GM18861 (cell line): Measurements from ENCODE around the gene MACROD2.
"Not testable (repeated sequence)": the region's sequence is repeated elsewhere in the genome, so short reads cannot be mapped to it uniquely, and the experiment has no call there.

Experiments
- ATAC-seq: cut with Tn5 transposase; IDR thresholded peaks from one replicate; pipeline ENCODE4 v1.9.1; 2021; ENCODE audit not compliant: unreplicated experiment

Gene MACROD2

DNA sequence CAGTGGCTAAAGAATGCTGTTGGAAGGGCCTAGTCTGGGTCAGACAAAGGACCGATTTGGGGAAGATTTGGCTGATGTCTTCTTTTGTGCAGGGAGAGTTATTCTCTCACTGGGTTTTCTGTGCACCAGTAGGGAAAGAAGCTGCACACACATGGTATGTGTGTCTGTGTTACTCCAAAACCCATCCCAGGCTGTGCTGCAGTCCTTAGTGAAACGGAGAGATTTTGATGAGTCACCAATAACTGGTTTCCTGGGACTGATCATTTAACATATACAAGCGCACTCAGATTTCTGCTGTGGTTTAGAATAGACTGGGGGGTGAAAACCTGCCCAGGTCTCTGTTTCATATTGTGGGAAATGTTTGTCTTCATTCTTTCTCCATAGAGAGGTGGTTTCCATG is 1528.1 kb downstream of the MACROD2 start:
- ATAC-seq = no peak

DNA sequence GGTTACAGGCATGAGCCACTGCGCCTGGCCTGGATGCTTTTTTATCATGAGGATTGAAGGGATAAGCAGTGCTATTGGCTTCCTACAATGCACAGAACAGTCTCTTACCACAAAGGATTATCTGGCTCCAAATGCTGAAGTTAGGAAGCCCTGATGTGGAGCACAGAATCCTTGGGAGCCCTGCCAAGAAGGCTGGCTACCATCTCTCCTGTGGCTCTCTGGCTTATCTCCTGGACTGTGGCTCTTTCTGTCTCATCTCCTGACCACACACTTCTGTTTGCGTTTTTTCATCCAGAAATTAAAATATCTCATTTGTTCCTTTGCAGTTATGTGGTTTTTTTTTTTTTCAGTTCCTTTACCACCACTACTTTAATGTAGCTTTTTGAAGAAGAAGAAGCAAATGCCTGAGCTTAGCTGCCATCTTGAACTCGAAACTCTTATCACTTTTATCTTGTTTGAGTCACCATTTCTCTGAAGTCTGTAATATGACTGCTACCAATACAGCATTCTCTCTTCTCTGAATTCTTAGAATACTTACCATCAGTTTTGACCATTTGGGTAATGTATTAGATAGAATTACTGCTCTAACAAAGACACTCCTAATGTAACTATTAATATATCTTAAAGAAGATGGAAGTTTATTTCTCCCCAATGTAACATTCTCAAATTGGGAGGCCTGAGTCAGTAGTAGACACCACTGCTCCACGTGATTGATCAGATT is 1533.2 kb downstream of the MACROD2 start:
- ATAC-seq = no peak

DNA sequence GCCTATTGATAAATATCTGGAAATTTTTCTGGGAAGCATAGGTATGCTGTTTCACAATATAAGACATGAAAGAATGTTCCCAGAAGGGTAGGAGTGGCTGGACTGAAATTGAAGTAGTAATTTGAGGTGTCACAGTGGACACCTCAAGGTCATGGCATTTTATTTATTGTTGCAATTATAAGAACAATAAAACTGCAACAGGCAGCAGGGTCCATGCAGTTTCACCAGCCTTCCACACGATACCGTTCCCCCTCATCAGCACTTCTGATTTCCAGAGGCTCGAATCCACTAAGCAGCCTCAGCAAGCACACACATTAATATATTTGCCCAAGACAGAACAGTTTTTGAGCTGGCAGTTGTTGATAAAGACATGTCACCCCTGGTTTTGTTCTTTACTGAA is 1540.5 kb downstream of the MACROD2 start:
- ATAC-seq = no peak

DNA sequence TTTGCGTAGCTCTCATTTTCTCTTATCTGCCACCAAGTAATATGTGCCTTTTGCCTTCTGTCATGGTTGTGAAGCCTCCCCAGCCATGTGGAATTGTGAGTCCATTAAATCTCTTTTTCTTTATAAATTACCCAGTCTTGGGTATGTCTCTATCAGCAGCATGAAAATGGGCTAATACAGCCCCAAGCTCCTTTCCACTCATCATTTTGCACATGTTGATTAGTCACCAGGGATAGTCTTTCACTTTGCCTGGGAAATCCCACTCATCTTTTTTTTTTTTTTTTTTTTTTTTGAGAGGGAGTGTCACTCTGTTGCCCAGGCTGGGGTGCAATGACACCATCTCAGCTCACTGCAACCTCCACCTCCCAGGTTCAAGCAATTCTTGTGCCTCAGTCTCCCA is 1541.9 kb downstream of the MACROD2 start:
- ATAC-seq = not testable (repeated sequence)

DNA sequence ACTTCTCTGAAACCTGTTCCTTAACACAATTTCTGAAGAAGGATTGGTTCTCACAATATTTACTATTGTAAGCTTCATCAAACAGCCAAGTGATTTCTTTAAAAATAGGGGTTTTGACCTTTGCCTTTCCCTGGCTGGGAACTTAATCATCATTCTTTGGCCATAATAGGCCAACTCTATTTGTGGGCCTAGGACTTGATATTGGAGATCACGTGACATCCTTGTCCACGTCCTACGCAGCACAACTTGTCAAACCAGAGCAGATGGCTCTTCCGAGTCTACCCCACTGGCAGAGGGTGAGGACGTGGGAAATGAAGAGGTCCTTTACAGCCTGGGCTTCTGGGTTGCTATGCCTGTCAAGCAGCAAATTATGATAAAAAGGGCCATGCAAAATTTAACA is 1547.3 kb downstream of the MACROD2 start:
- ATAC-seq = no peak

DNA sequence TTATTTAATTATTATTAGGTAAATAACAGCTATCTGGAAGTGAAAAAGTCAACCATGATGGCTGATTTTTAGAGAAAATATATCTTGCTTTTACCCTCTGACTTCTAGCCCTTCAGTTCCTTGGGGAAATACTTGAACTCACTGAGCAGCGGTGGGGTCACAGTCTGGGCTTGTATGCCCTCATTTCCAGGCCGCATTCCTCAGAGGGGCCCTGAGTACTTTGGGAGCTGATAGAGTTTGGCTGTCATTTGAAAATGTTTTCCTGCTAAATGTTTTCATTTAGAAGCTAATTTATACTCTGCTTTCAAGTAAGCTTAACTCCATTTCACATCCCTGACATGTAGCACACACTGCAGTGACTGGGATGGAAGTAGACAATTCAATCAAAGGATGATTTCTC is 1549.4 kb downstream of the MACROD2 start:
- no peak for ATAC-seq

DNA sequence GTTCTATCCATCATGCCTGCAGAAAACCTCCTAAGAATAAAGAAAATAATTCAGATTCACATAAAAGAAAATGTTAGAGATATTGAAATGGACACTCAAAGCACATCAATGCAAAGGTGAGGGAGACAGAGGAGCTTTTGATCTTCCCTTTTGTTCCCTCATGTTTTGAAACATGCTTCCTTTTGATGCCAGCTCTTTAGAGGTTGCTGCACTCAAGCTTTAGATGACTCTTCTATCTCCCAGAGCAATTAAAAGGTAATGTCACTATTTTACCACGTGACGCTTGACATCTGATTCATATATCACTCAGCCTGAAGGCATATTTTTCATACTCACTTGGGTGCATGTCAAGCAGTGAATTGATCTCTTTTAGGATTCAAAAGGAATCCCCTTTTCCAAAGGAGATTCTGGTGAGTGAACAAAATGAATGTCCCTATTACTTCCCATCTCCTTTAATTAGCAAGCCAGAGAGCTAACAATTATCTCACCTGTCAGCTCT is 1551.3 kb downstream of the MACROD2 start:
- no peak for ATAC-seq

DNA sequence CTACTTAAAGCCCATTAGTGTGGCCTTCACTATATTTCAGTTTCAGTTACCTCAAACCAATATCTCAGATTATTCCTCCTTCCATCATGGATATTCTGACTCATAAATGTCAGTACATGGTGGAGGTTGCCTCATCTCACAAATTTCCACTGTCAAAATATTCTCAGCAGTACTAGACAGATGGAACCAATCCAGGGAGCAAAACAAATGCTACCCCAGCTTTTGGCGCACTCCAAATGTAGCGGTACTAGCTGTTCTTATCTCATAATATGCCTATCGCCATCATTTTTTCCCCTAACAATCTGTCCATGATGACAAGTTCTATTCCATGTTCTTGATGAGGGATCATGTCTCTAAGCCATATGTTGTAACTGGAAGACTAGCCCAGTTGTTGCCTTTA is 1551.8 kb downstream of the MACROD2 start:
- no peak for ATAC-seq

DNA sequence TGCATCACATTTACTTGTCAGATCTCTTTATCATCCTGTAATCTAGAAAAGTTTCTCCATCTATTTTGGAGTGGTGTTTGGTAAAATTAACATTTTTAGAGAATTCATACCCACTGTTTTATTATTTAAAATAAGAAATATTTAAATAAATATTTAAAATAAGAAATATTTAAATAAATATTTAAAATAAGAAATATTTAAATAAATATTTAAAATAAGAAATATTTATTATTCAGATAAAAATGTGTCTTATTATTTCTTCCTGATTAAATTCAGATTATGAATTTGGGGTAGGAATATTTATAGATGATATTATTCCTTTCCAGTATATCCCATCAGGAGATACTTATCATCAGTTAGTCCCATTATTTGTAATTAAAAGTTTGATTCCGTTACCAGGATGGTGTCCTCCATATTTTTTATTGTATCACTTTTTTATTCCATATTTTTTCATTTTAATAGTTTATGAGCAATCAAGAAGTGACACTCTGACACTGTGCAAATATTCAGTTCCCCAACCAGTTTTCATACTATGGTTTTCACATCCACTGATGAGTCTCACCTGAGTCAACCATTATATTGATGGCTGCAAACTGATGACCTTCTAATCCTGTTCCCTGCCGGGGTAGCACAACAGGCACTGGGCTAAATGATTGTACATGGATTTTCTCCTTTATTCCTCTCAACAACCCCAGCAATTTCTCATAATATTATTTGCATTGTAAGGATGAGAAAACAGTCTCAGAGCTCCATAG is 1555.0 kb downstream of the MACROD2 start:
- no peak for ATAC-seq

DNA sequence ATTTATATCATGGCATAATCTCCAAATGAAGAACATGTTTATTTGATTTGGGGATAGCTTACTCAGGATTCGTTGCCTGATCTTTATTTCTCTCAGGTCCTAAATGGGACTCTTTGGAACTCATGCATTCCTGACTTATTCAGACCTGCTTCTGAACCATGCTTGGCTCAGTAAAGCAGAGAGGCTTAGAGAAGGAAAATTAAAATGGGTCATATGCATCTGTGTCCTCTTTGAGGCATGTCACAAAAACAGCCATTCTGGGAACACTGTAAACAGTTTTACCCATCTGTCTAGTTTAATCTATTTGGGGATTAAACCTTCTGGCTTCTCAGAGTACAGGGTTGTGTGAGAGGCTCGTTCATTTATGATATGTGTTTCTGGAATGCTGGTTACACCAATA is 1560.6 kb downstream of the MACROD2 start:
- ATAC-seq = no peak

DNA sequence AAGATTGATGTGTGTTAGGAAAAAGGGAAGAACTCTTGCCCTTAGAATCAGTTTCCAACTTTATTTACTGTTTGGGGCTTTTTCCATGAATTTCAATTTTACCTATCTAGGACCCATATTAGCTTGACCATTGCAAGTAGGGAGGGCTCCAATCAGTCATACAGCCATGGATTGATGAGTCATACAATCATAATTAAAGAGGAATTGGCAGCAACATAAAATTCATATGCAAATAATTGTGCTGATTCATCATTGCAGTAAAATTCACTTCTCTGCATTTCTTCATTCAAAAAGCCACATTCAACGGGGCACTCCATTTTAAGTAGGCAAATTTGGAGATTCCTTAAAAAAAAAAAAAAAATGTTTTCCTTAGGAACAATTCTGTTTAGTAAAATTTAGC is 1561.6 kb downstream of the MACROD2 start:
- ATAC-seq = no peak

DNA sequence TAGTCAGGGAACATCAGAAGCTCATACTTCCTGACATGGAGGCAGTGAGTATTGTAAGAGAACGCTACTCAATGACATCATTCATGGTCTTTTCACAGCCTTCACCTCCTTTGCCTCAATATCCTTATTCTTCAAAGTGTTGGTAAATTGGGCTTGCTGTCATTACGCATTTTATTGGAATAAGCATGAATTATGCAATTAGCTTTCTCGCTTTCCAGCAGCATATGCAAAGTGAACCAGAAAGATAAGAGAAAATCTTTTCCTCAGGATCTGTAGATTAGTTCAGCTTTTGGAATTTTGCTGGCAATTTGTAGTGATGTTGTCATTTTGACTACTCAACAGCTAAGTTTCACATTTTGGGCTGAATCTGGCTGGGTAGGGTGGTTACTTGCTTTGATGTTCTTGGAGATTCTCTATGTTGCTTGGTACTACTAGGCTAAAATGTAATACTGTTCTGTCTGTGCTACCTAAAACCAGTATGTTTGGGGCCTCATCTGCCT is 1565.8 kb downstream of the MACROD2 start:
- ATAC-seq = no peak

DNA sequence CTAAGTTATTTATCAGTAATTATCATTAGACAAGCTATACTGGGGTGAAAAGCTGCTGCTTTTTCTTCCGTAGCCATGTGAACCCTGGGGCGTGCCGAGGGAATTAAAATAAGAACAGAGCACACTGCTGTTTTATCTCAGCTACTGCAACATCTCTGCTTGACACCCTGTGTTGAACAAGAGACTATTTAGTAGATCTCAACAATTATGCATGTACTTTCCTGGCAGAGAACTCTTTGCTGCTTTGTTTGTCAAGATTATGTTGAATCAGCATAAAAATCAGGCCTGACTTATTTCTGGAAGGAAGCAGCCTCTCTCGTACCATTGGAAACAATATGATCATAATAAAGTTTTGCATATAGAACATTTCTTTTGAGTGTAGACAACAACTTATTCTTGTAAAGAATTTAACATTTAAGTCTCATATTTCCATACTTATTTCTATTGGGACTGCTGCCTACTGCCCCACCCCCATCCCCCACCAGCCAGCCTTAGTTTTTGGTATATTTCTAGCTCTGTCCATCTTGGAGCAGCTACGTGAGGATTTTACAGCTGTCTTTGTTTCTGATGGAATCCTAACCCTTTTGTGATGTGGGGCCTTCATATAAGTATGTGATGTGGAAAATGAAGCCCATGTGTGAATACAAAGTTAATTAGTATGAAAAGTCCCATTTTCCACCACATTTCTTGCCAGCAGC is 1566.5 kb downstream of the MACROD2 start:
- ATAC-seq = no peak

DNA sequence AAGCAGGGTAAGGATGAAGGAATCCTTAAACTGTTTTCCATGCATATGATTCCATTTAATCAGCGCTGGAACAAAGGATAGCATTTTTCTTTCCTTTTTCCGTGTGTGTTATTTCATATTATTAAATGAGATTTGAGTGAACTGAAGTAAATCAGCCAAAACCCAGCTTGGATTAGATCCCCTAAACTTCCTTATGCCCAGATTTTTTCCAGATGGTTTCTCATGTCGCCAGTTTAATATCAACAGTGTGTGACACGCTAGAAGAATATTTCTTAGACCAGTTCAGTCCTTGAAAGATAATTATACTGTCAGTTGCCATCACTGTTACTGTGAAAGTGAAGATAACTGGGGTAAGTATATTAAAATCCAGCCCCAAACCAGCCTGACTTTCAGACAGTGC is 1568.5 kb downstream of the MACROD2 start:
- no peak for ATAC-seq

DNA sequence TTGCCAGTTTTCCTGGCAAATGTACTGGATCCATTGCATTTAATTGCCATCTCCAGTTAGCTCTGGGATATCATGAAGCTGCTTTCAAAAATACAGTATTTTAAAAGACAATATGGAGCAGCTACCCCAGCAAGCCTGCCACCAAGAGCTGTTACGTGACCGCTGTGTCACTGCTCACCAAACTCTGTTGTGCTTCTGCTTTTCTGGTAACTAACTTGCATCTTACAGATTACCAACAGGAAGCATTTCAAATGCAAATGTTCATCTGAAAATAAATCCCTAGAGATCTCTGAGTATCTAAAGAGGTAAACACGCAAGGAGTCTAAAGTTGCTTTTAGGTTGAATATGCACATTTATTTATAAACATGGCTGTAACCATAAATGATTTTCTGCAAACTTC is 1569.7 kb downstream of the MACROD2 start:
- peak; percentile 83 for ATAC-seq

DNA sequence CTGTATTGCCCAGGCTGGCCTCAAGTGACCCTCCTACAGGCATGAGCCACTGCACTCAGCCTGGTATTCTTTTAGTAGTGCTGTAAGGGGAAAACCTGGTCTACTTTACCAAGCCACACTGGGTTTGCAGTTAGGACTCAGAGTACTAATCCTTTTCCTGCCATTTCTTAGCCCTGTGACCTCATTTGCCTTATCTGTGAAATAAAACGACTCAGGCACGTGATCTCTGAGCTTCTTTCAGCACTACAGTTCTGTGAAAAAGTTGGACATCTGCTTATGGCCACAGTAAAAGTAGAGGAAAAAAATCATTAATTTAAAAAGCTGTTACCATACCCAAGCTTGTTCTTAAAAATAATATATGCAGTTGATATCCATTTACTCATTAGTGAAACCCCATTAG is 1570.5 kb downstream of the MACROD2 start:
- ATAC-seq = no peak

DNA sequence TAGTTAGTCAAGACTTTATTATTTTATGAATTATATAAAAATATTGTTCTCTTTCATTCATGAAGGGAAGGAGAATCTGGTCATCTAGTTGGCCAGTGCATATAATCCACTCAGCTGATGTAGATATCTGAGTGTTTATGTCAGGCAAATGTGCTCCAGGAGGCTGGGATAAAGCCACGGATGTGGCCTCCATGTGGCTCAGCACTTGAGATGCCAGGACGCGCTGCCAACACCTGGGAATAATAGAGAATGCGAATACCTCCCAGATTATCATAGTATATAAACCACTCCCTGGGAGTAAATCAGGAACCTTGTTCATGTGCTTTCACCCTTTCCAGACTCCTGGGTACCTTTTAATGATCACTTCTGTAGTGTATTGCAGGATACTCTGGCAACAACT is 1571.9 kb downstream of the MACROD2 start:
- no peak for ATAC-seq

DNA sequence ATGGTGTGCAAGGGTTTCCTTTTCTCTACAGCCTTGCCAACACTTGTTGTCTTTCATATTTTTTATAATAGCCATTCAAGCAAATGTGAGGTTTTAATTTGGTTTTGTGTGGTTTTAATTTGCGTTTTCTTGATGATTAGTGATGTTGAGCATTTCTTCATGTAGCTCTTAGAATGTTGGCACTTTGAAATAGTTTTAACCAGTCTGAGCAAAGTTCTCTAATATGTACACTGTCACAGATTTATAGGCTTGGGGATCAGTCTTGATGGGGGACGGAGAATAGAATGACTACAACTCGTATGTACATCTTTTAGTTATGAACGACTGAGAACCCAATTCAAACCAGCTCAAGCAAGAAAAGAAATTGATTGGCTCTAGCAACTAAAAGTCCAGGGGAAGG is 1574.8 kb downstream of the MACROD2 start:
- ATAC-seq = no peak

DNA sequence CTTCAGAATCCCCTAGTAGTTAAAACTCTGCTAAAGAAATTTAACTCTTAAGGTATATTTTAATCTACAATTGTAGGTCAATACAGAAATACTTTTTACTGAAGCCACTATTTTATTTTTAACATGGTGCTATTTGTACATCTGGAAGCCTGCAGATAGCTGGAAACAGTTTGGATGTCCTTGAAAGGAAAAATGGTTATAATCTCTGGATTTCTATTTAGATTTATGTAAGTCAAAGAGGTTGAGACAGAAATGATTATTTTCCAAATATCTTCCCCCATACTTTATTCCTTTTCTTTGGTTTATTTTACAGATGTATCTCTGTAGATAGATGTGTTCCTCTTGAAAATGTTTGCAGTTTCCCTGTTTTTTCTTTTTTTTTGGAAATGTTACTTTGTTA is 1575.7 kb downstream of the MACROD2 start:
- no peak for ATAC-seq

DNA sequence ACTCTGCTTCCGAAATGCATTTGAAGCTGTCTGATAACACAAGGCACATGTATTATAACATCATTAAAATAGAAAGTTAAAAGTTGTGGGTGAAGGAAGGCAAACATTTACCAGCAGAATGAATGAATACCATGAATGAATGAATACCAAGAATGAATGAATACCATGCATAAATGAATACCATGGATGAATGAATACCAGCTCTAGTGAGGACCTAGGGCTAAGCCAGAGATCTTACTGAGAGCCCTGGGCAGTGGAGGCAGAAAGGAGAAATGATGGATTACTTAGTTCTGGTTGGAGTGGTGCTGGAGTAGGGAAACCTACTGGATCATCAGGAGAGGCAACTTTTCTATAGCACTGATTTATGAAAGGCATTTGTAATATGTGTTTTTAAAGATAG is 1579.9 kb downstream of the MACROD2 start:
- ATAC-seq = no peak

DNA sequence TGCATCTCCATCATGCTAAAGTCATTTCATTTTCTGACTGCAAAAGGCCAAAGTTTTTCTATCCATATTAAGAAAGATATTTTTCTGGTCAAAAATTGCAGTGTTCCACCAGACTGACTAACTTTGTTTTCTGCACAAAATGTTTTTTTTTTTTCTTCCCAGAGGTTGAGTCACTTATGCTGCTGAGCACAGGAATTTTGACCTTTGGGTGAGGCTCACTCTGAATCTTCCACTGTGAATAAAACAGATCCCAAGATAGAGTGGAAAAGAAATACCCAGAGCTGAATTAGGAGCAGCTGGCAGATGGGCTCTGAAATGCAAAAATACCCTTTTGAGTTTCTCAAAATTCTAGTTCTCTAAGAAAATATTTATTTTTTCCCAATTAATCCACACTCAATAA is 1581.1 kb downstream of the MACROD2 start:
- ATAC-seq = no peak

DNA sequence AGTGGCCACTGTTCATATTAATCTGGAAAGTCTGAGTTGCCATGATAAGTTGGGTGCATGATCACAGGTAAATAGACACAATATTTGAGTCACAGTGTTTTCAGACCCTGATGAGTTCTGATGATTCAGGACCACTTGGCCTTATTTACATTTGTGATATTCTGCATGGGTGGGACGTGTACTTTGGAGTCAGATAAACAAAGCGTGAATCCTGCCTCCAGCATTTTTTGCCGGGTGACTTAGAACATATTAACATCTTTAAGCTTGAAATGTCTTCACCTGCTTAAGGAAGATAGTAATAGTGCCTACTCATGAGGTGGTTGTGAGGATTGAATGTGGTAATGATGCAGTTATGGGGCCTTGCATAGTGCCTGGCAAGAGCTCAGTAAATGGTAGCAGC is 1582.8 kb downstream of the MACROD2 start:
- ATAC-seq = no peak
